ENCODE results near the gene ZBTB7B. TPM values are rescaled to one million over a fixed set of nuclear protein-coding genes. Genes with fewer than 3 reads are reported as not detected.
A peak's percentile ranks its signal among the peaks of the same experiment; 100 is the strongest.

The ZBTB7B gene
- 10 to 100 TPM in 3 of 4 donors, 1 to 10 TPM in 1; 3.8 to 19.1 (median 12.4) TPM for polyA plus RNA-seq (ENCODE audit: insufficient read length in 4 of 4)

- DNase-seq (ENCODE audit: low read depth in 4 of 4, low spot score in 3 of 4): no peak
Measured at GRCh38 chr1:155002464-155003226, at the start of gene ZBTB7B. TSS of gene ZBTB7B (plus strand) at chr1:155002802. CDS start at chr1:155014661, 11,859 bp downstream.

- DNase-seq (ENCODE audit: low read depth in 4 of 4, low spot score in 3 of 4): no peak
Measured at GRCh38 chr1:154953611-154954038, 49.0 kb upstream of the ZBTB7B start.

- no peak for DNase-seq (ENCODE audit: low read depth in 4 of 4, low spot score in 3 of 4)
Measured at GRCh38 chr1:154954541-154954940, 48.1 kb upstream of the ZBTB7B start.

- no peak for DNase-seq (ENCODE audit: low read depth in 4 of 4, low spot score in 3 of 4)
Measured at GRCh38 chr1:154955039-154955717, 47.4 kb upstream of the ZBTB7B start.

GRCh38 chr1:154955718-154956543 lies 46.7 kb upstream of the ZBTB7B start, which contains the start of gene PBXIP1:
TSS of gene PBXIP1 (minus strand) at chr1:154956099. CDS start at chr1:154953721, 2,378 bp downstream.
- peak; percentile 87 to 95 (median 94) for DNase-seq (ENCODE audit: low read depth in 4 of 4, low spot score in 3 of 4)

GRCh38 chr1:154956544-154956941 lies 46.1 kb upstream of the ZBTB7B start:
- DNase-seq (ENCODE audit: low read depth in 4 of 4, low spot score in 3 of 4): no peak

- DNase-seq (ENCODE audit: low read depth in 4 of 4, low spot score in 3 of 4): no peak
Measured at GRCh38 chr1:154957091-154957657, 45.4 kb upstream of the ZBTB7B start.

- no peak for DNase-seq (ENCODE audit: low read depth in 4 of 4, low spot score in 3 of 4)
Measured at GRCh38 chr1:154958036-154958435, 44.6 kb upstream of the ZBTB7B start.

GRCh38 chr1:154958681-154959425 lies 43.7 kb upstream of the ZBTB7B start:
- no peak for DNase-seq (ENCODE audit: low read depth in 4 of 4, low spot score in 3 of 4)

GRCh38 chr1:154959426-154959780 lies 43.2 kb upstream of the ZBTB7B start:
- no peak for DNase-seq (ENCODE audit: low read depth in 4 of 4, low spot score in 3 of 4)

GRCh38 chr1:154960446-154961136 lies 42.0 kb upstream of the ZBTB7B start:
- DNase-seq (ENCODE audit: low read depth in 4 of 4, low spot score in 3 of 4): no peak

GRCh38 chr1:154961207-154962155 lies 41.1 kb upstream of the ZBTB7B start, which contains the start of gene PYGO2:
TSS of gene PYGO2 (minus strand) at chr1:154961782. CDS start at chr1:154961576, 206 bp downstream.
- no peak for DNase-seq (ENCODE audit: low read depth in 4 of 4, low spot score in 3 of 4)

GRCh38 chr1:154962156-154962749 lies 40.3 kb upstream of the ZBTB7B start:
- DNase-seq (ENCODE audit: low read depth in 4 of 4, low spot score in 3 of 4): no peak

- DNase-seq (ENCODE audit: low read depth in 4 of 4, low spot score in 3 of 4): no peak
Measured at GRCh38 chr1:154962795-154963330, 39.7 kb upstream of the ZBTB7B start.

- no peak for DNase-seq (ENCODE audit: low read depth in 4 of 4, low spot score in 3 of 4)
Measured at GRCh38 chr1:154963643-154964042, 39.0 kb upstream of the ZBTB7B start.

GRCh38 chr1:154964359-154964758 lies 38.2 kb upstream of the ZBTB7B start:
- DNase-seq (ENCODE audit: low read depth in 4 of 4, low spot score in 3 of 4): no peak

GRCh38 chr1:154966111-154966510 lies 36.5 kb upstream of the ZBTB7B start:
- no peak for DNase-seq (ENCODE audit: low read depth in 4 of 4, low spot score in 3 of 4)
